Common myeloid progenitor, CD34-positive (primary cell): ENCODE results near the gene ZNF468.
"Not testable (repeated sequence)": the region's sequence is repeated elsewhere in the genome, so short reads cannot be mapped to it uniquely, and the experiment has no call there.

ENCODE experiments used
- CTCF ChIA-PET: fragments of 350-600 bp; sonication (Branson Sonifier 250); formaldehyde crosslinking; loops from one replicate; lab custom pipeline; 2021; ENCODE audit warnings: antibody characterized with exemption; lab: Charles Lee
- POLR2A ChIA-PET: fragments of 350-600 bp; sonication (Branson Sonifier 250); formaldehyde crosslinking; loops from one replicate; lab custom pipeline; 2021; ENCODE audit warnings: antibody characterized with exemption; lab: Charles Lee
- DNase-seq, 3 donors: peaks; one replicate each; pipeline versions ENCODE4 v3.0.0 to v3.0.0-alpha.2; 2013
- H3K27ac ChIP-seq, 2 experiments: 1 replicate in 1 of 2; 2 replicates in 1 of 2; pipeline ENCODE4 v1.7.0; 2013; ENCODE audit warnings: inconsistent platforms in 2 of 2, low read length in 2 of 2, mild to moderate bottlenecking in 2 of 2, low read depth in 1 of 2, moderate library complexity in 1 of 2; ENCODE audit not compliant: severe bottlenecking in 2 of 2, insufficient read depth in 1 of 2, poor library complexity in 1 of 2
- H3K27me3 ChIP-seq, 5 experiments: replicated peaks in 2 of 5; 1 replicate in 3 of 5; 2 replicates in 2 of 5; pipeline versions ENCODE4 v1.6.1 to v1.7.0; 2013; ENCODE audit warnings: low read length in 4 of 5, mild to moderate bottlenecking in 2 of 5, moderate library complexity in 2 of 5, inconsistent platforms in 1 of 5; ENCODE audit not compliant: insufficient read depth in 5 of 5, control insufficient read depth in 4 of 5
- H3K36me3 ChIP-seq, 4 experiments: 1 replicate in 2 of 4; 2 replicates in 2 of 4; pipeline versions ENCODE4 v1.6.1 to v1.7.0; 2013; ENCODE audit warnings: low read length in 3 of 4, control low read depth in 1 of 4, mild to moderate bottlenecking in 1 of 4; ENCODE audit not compliant: control insufficient read depth in 4 of 4, insufficient read depth in 4 of 4
- H3K4me1 ChIP-seq, 4 experiments: 1 replicate in 3 of 4; 2 replicates in 1 of 4; pipeline versions ENCODE4 v1.6.1 to v1.7.1; 2013; ENCODE audit warnings: low read length in 3 of 4, mild to moderate bottlenecking in 3 of 4, control low read depth in 1 of 4, inconsistent platforms in 1 of 4, moderate library complexity in 1 of 4; ENCODE audit not compliant: control insufficient read depth in 4 of 4, insufficient read depth in 4 of 4; ENCODE audit errors: control extremely low read depth in 1 of 4
- H3K4me3 ChIP-seq, 7 experiments: 1 replicate in 4 of 7; 2 replicates in 3 of 7; pipeline versions ENCODE4 v1.5.1 to v1.7.0; 2013; ENCODE audit warnings: mild to moderate bottlenecking in 7 of 7, low read length in 6 of 7, moderate library complexity in 6 of 7, inconsistent platforms in 2 of 7, low read depth in 2 of 7, control low read depth in 1 of 7; ENCODE audit not compliant: insufficient read depth in 4 of 7, control insufficient read depth in 1 of 7; ENCODE audit errors: extremely low read depth in 1 of 7
- H3K9me3 ChIP-seq, 5 experiments: 1 replicate in 4 of 5; 2 replicates in 1 of 5; pipeline versions ENCODE4 v1.6.1 to v1.7.1; 2013; ENCODE audit warnings: low read length in 4 of 5, mild to moderate bottlenecking in 2 of 5, inconsistent platforms in 1 of 5, low read depth in 1 of 5, moderate library complexity in 1 of 5; ENCODE audit not compliant: control insufficient read depth in 4 of 5, insufficient read depth in 2 of 5; ENCODE audit errors: control extremely low read depth in 1 of 5
- WGBS: methylation state at CpG from one replicate; pipeline ENCODE4 v1.1.5; 2013; ENCODE audit not compliant: insufficient coverage; 5-methylcytosine and 5-hydroxymethylcytosine counted together

Gene ZNF468

DNA sequence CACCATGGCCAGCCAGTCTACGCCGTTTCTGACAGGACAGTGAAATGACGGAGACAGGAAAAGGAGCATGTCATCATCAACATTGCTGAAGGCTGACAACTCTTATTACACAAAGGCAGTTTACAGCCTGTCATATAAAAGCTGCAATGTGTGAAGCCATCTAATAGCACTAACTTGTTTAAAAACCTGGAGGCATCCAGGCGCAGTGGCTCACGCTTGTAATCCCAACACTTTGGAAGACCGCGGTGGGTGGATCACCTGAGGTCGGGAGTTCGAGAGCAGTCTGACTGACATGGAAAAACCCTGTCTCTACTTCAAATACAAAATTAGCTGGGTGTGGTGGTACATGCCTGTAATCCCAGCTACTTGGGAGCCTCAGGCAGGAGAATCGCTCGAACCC, 10.6 kb upstream of the ZNF468 start:
- H3K36me3 ChIP-seq, H3K4me3 ChIP-seq, DNase-seq, POLR2A ChIA-PET, H3K9me3 ChIP-seq, H3K27ac ChIP-seq, CTCF ChIA-PET, H3K4me1 ChIP-seq, H3K27me3 ChIP-seq: not testable (repeated sequence)
- WGBS = 91% methylated on average over 9 of the region's 11 CpGs

DNA sequence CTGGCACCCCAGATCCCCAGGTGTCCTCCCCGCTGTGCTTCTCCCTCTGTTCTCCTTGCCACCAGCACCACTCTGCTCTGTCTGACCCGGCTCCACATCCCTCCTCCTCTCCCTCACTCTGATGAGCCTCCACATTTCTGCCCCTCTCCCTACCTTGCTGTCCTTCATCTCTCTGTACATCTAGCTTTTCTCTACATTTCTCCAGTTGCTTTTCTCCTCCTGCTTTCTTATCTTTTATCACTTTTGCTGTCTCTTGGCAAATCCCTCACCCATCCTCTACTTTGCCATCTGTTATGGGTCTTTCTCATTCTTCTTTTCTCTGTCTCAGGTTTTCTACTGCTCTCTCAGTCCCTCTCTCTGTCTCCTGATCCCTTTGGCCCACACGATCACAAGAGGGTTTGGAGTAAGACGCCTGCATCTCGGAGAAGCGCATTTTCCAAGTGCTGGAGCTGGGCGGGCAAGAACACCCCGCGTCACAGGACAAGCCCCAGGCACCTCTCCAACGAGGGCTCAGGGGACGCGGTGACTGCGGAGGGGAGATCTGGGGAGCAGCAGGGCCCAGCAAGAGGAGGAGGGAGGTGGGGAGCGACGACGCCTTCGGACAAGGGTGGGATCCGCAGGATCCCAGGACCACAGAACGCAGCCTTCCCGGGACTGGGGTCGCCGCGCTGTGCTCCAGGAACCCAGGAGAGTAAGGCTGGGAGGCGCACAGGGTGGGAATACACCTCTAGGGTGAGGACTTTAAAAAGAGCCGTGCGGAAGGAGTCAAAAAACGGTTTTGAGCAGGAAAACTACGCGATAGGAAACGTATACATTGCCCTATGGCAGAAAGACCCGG, 660 bp downstream of the ZNF468 start:
- 0% methylated on average over 16 of the region's 31 CpGs for WGBS
- H3K27ac ChIP-seq = peak overlapping the region; percentile 58 to 85
- CTCF ChIA-PET = not testable (repeated sequence)

DNA sequence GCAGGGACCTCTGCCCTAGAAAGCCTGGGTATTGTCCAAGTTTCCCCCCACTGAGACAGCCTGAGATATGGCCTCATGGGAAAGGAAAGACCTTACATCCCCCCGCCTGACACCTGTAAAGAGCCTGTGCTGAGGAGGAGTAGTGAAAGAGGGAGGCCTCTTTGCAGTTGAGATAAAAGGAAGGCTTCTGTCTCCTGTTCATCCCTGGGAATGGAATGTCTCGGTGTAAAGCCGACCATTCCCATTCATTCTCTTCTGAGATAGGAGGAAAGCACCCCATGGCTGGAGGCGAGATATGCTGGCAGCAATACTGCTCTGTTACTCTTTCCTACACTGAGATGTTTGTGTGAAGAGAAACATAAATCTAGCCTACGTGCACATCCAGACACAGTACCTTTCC, 10.1 kb downstream of the ZNF468 start:
- H3K4me1 ChIP-seq, DNase-seq, CTCF ChIA-PET, POLR2A ChIA-PET, H3K4me3 ChIP-seq, H3K27ac ChIP-seq, H3K27me3 ChIP-seq: not testable (repeated sequence)
- Histone ChIP-seq H3K9me3 (peaks cover 4 to 79% (median 60%) of the 10 kb centered on the region in 5 experiments), H3K36me3 (peaks cover 35 to 94% (median 79%) of the 10 kb centered on the region in 4 experiments)
- whole genome bisulfite sequencing = no CpG with 5 or more reads among the region's 5 CpGs

More for the DNA sequence above, 660 bp downstream of the ZNF468 start:
- POLR2A ChIA-PET, H3K9me3 ChIP-seq, H3K27me3 ChIP-seq, H3K4me1 ChIP-seq: not testable (repeated sequence)
- H3K36me3 ChIP-seq = peaks cover 4 to 20% (median 11%) of the 10 kb centered on the region in 4 experiments
- DNase-seq = peak in 1 of 3 donors; percentile 5
- peak overlapping the region; percentile 65 to 93 (median 88) for H3K4me3 ChIP-seq

- CTCF ChIA-PET, H3K4me3 ChIP-seq, H3K4me1 ChIP-seq, POLR2A ChIA-PET, H3K27ac ChIP-seq, DNase-seq, H3K27me3 ChIP-seq: not testable (repeated sequence)
- Histone ChIP-seq H3K36me3 (peaks cover 43 to 87% (median 63%) of the 10 kb centered on the region in 4 experiments), H3K9me3 (peaks cover 14 to 92% (median 65%) of the 10 kb centered on the region in 5 experiments)
- 100% methylated on average over 2 of the region's 10 CpGs for WGBS
Measured at GRCh38 chr19:52840825-52841465, 16.5 kb downstream of the ZNF468 start.

DNA sequence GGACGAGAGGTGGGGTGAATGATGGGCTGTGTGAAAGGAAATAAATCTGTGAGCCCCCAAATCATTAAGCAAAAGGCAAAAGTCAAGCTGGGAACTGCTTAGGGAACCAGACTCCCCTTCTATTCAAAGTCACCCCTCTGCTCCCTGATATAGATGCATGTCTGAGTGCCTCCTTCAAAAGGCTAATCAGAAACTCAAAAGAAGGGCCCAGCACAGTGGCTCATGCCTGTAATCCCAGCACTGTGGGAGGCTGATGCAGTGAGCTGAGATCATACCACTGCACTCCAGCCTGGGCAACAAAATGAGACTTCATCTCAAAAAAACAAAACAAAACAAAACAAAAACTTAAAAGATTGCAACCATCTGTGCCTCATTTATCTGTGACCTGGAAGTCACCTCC, 23.1 kb downstream of the ZNF468 start:
- no CpG with 5 or more reads among the region's 1 CpG for WGBS
- H3K27me3 ChIP-seq, POLR2A ChIA-PET, DNase-seq, H3K27ac ChIP-seq, H3K4me3 ChIP-seq, H3K4me1 ChIP-seq, CTCF ChIA-PET: not testable (repeated sequence)
- peaks cover 3 to 33% (median 15%) of the 10 kb centered on the region in 5 experiments for H3K9me3 ChIP-seq
- peaks cover 2 to 20% (median 3%) of the 10 kb centered on the region in 4 experiments for H3K36me3 ChIP-seq

- DNase-seq, H3K4me3 ChIP-seq, CTCF ChIA-PET, H3K27ac ChIP-seq, POLR2A ChIA-PET, H3K4me1 ChIP-seq, H3K27me3 ChIP-seq: not testable (repeated sequence)
- peaks cover 0 to 15% (median 3%) of the 10 kb centered on the region in 4 experiments for H3K36me3 ChIP-seq
- H3K9me3 ChIP-seq = peaks cover 0 to 26% (median 9%) of the 10 kb centered on the region in 5 experiments
- 73% methylated on average over 4 of the region's 5 CpGs for WGBS
Measured at GRCh38 chr19:52833541-52833940, 23.9 kb downstream of the ZNF468 start.

DNA sequence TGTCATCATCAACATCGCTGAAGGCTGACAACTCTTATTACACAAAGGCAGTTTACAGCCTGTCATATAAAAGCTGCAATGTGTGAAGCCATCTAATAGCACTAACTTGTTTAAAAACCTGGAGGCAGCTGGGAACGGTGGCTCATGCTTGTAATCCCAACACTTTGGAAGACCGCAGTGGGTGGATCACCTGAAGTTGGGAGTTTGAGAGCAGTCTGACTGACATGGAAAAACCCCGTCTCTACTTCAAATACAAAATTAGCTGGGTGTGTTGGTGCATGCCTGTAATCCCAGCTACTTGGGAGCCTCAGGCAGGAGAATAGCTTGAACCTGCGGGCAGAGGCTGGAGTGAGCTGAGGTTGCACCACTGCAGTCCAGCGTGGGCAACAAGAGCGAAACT, 27.6 kb downstream of the ZNF468 start:
- H3K27ac ChIP-seq, H3K27me3 ChIP-seq, POLR2A ChIA-PET, CTCF ChIA-PET, H3K4me3 ChIP-seq, H3K36me3 ChIP-seq, H3K4me1 ChIP-seq, DNase-seq: not testable (repeated sequence)
- peaks cover 0 to 14% (median 0%) of the 10 kb centered on the region in 5 experiments for H3K9me3 ChIP-seq
- no CpG with 5 or more reads among the region's 7 CpGs for WGBS
